Transverse colon (tissue), 4 donors: ENCODE measurements around the gene ACP3. TPM values are rescaled to one million over a fixed set of nuclear protein-coding genes. Genes with fewer than 3 reads are reported as not detected.

Experiments used
- DNase-seq: peaks from one replicate; pipeline ENCODE4 v3.0.0-alpha.2; 2019
- H3K27ac ChIP-seq, 4 donors: fragments of 200-600 bp; sonication (generic); 2 replicates each; pipeline ENCODE4 v1.5.1; 2016 to 2018; ENCODE audit warnings: inconsistent platforms in 4 of 4
- H3K27me3 ChIP-seq: fragments of 200-600 bp; sonication (generic); 2 replicates; pipeline ENCODE4 v1.5.1; 2017; ENCODE audit warnings: inconsistent platforms
- H3K36me3 ChIP-seq, 4 donors: fragments of 200-600 bp; sonication (generic); 2 replicates each; pipeline ENCODE4 v1.5.1; 2017 to 2019; ENCODE audit warnings: inconsistent platforms in 4 of 4
- H3K4me1 ChIP-seq, 4 donors: fragments of 200-600 bp; sonication (generic); 2 replicates each; pipeline ENCODE4 v1.5.1; 2017 to 2020; ENCODE audit warnings: inconsistent platforms in 4 of 4
- H3K4me3 ChIP-seq, 4 donors: fragments of 200-600 bp; sonication (generic); 1 replicate in 1 of 4; 2 replicates in 3 of 4; pipeline versions ENCODE4 v1.5.1 to v1.6.1; 2017 to 2019; ENCODE audit warnings: inconsistent platforms in 4 of 4
- H3K9me3 ChIP-seq, 2 donors: fragments of 200-600 bp; sonication (generic); 2 replicates each; pipeline ENCODE4 v1.5.1; 2017 to 2019; ENCODE audit warnings: inconsistent platforms in 2 of 2
- CTCF ChIP-seq, 5 experiments: fragments of 200-600 bp in 3 of 5; fragments of 450-650 bp in 2 of 5; sonication (generic) in 3 of 5; IDR thresholded peaks; 1 replicate in 2 of 5; 2 replicates in 3 of 5; pipeline ENCODE4 v1.5.1; 2016 to 2017; ENCODE audit warnings: antibody characterized with exemption in 5 of 5, inconsistent platforms in 3 of 5, mild to moderate bottlenecking in 2 of 5, moderate library complexity in 1 of 5
- EP300 ChIP-seq: sonication (generic); formaldehyde crosslinking; IDR thresholded peaks from one replicate; pipeline ENCODE4 v1.6.1; 2017; ENCODE audit warnings: antibody characterized with exemption, low read depth
- POLR2A ChIP-seq: fragments of 450-650 bp; IDR thresholded peaks from one replicate; pipeline ENCODE4 v1.6.1; 2016; ENCODE audit warnings: antibody characterized with exemption, mild to moderate bottlenecking, moderate library complexity
- POLR2AphosphoS5 ChIP-seq, 3 donors: sonication (generic); formaldehyde crosslinking; IDR thresholded peaks; one replicate each; pipeline ENCODE4 v1.6.1; 2016; ENCODE audit warnings: antibody characterized with exemption in 3 of 3
- WGBS, 2 donors: methylation state at CpG; one replicate each; pipeline ENCODE4 v1.1.5; 2018; ENCODE audit warnings: low coverage in 1 of 2; 5-methylcytosine and 5-hydroxymethylcytosine counted together
- in situ Hi-C, 4 donors: fragments of 200-750 bp; cut with MboI; loops; one replicate each; pipeline versions ENCODE4 v1.15.0 to v1.15.1; 2017; ENCODE audit warnings: low sequenced_read_pairs in 3 of 4, low pct_ligation_motif_present in 1 of 4, low pct_unique_long_range_greater_than_20kb in 1 of 4
- intact Hi-C: fragments of 100-400 bp; cut with DNase I; formaldehyde crosslinking; loops from one replicate; pipeline ENCODE4 v1.15.1; 2023; ENCODE audit warnings: low total_unique reads
- total RNA-seq, 4 donors: library from RNA; depleted of rRNA; stranded (reverse); fragments of >200 nt; gene quantifications; one replicate each; pipeline ENCODE4 v1.1.0, GENCODE V29; 2016

ACP3 gene
- total RNA-seq, 4 donors from 2014 or later: 3.4 to 22.7 (median 7.6) TPM

GRCh38 chr3:132315851-132316250 is 1.4 kb upstream of the ACP3 start:
- H3K4me3 ChIP-seq: no peak overlapping the region
- 87 to 100% methylated on average over 1 of the region's 1 CpG for WGBS, 2 donors

GRCh38 chr3:132318451-132318850 is 1.2 kb downstream of the ACP3 start:
- in situ Hi-C loops: no loop called here
- H3K4me3 ChIP-seq: peak overlapping the region in 1 of 4 donors; percentile 32
- DNase-seq: no peak
- TF ChIP-seq CTCF (IDR thresholded peaks at IDR 0.05) (no peak), POLR2A (no peak), POLR2AphosphoS5 (IDR thresholded peaks at IDR 0.05) (no peak), EP300 (no peak)
- intact Hi-C loops: no loop called here
- H3K36me3 ChIP-seq: no peaks in the 10 kb centered on the region
- WGBS, 2 donors: 8 to 33% methylated on average over 1 of the region's 1 CpG
- no peaks in the 10 kb centered on the region for H3K27me3 ChIP-seq
- H3K9me3 ChIP-seq: no peaks in the 10 kb centered on the region
- H3K27ac ChIP-seq: no peak overlapping the region
- H3K4me1 ChIP-seq: peaks cover 0 to 24% (median 7%) of the 10 kb centered on the region in 4 donors

More at GRCh38 chr3:132315851-132316250, 1.4 kb upstream of the ACP3 start:
- no peak for DNase-seq
- in situ Hi-C loops (no loop called here), intact Hi-C loops (no loop called here)
- Histone ChIP-seq H3K27ac (no peak overlapping the region), H3K9me3 (no peaks in the 10 kb centered on the region), H3K27me3 (no peaks in the 10 kb centered on the region), H3K36me3 (no peaks in the 10 kb centered on the region), H3K4me1 (peaks cover 0 to 24% (median 7%) of the 10 kb centered on the region in 4 donors)
- TF ChIP-seq CTCF (IDR thresholded peaks at IDR 0.05) (no peak), POLR2A (no peak), POLR2AphosphoS5 (IDR thresholded peaks at IDR 0.05) (no peak), EP300 (no peak)

GRCh38 chr3:132321304-132321703 is 4.1 kb downstream of the ACP3 start:
- in situ Hi-C loops (no loop called here), intact Hi-C loops (no loop called here)
- no peak overlapping the region for H3K4me3 ChIP-seq
- TF ChIP-seq POLR2AphosphoS5 (IDR thresholded peaks at IDR 0.05): no peak
- TF ChIP-seq CTCF (IDR thresholded peaks at IDR 0.05): no peak
- no peak for TF ChIP-seq POLR2A
- TF ChIP-seq EP300: no peak
- WGBS, 2 donors: 84% methylated on average over 3 of the region's 3 CpGs; no CpG with 5 or more reads in 1 of the 2 donors
- no peaks in the 10 kb centered on the region for H3K27me3 ChIP-seq
- H3K4me1 ChIP-seq: peaks cover 0 to 28% (median 7%) of the 10 kb centered on the region in 4 donors
- no peaks in the 10 kb centered on the region for H3K9me3 ChIP-seq
- DNase-seq: no peak
- H3K27ac ChIP-seq: no peak overlapping the region
- H3K36me3 ChIP-seq: no peaks in the 10 kb centered on the region

- intact Hi-C loops: no loop called here
- H3K27ac ChIP-seq: no peak overlapping the region
- in situ Hi-C loops: no loop called here
Observed at GRCh38 chr3:132325103-132325606, 7.9 kb downstream of the ACP3 start.

More at GRCh38 chr3:132325103-132325606, 7.9 kb downstream of the ACP3 start:
- Histone ChIP-seq H3K4me1 (peaks cover 0 to 4% (median 0%) of the 10 kb centered on the region in 4 donors), H3K9me3 (no peaks in the 10 kb centered on the region), H3K36me3 (no peaks in the 10 kb centered on the region), H3K4me3 (no peak overlapping the region), H3K27me3 (no peaks in the 10 kb centered on the region)
- no peak for DNase-seq
- WGBS, 2 donors: 80 to 93% methylated on average over 4 of the region's 4 CpGs
- no peak for TF ChIP-seq POLR2A
- no peak for TF ChIP-seq EP300
- TF ChIP-seq CTCF (IDR thresholded peaks at IDR 0.05): no peak
- TF ChIP-seq POLR2AphosphoS5 (IDR thresholded peaks at IDR 0.05): no peak
